Neuronal stem cell (in vitro differentiated cells): ENCODE measurements around the gene TMEM145.

Experiments
- DNase-seq: peaks from one replicate; pipeline ENCODE4 v3.0.0-alpha.2; 2013; ENCODE audit warnings: low spot score
- H2AFZ ChIP-seq: one replicate; pipeline ENCODE4 v1.6.1; 2013; ENCODE audit warnings: mild to moderate bottlenecking, low read length, inconsistent platforms
- H2AK5ac ChIP-seq: 2 replicates; pipeline ENCODE4 v1.6.1; 2013; ENCODE audit warnings: low read depth, mild to moderate bottlenecking, inconsistent platforms, low read length, moderate library complexity, mixed read lengths
- H2BK120ac ChIP-seq: 2 replicates; pipeline ENCODE4 v1.6.1; 2013; ENCODE audit warnings: low read depth, mild to moderate bottlenecking, inconsistent platforms, low read length, moderate library complexity, mixed read lengths
- H2BK12ac ChIP-seq: one replicate; pipeline ENCODE4 v1.6.1; 2013; ENCODE audit warnings: low read length, inconsistent platforms
- H2BK15ac ChIP-seq: 2 replicates; pipeline ENCODE4 v1.6.1; 2013; ENCODE audit warnings: mild to moderate bottlenecking, low read length, inconsistent platforms, mixed read lengths
- H2BK5ac ChIP-seq: one replicate; pipeline ENCODE4 v1.6.1; 2013; ENCODE audit warnings: inconsistent platforms, mild to moderate bottlenecking, low read length, moderate library complexity
- H3K14ac ChIP-seq: one replicate; pipeline ENCODE4 v1.6.1; 2013; ENCODE audit warnings: low read length, inconsistent platforms
- H3K18ac ChIP-seq: 2 replicates; pipeline ENCODE4 v1.6.1; 2013; ENCODE audit warnings: low read length, inconsistent platforms
- H3K23ac ChIP-seq: 2 replicates; pipeline ENCODE4 v1.6.1; 2013; ENCODE audit warnings: low read depth, mild to moderate bottlenecking, mixed read lengths, low read length, inconsistent platforms; ENCODE audit not compliant: poor library complexity
- H3K27ac ChIP-seq: replicated peaks from 3 replicates; pipeline ENCODE4 v1.5.1; 2013; ENCODE audit warnings: low read length, inconsistent platforms
- H3K27me3 ChIP-seq, 3 experiments: 2 replicates each; pipeline ENCODE4 v1.6.1; 2013; ENCODE audit warnings: low read length in 3 of 3, mild to moderate bottlenecking in 2 of 3, inconsistent platforms in 1 of 3, low read depth in 1 of 3, mixed read lengths in 1 of 3, moderate library complexity in 1 of 3; ENCODE audit not compliant: control insufficient read depth in 3 of 3, insufficient read depth in 3 of 3
- H3K36me3 ChIP-seq, 2 donors: replicated peaks in 1 of 2; 2 replicates each; pipeline ENCODE4 v1.6.1; 2013; ENCODE audit warnings: low read length in 2 of 2; ENCODE audit not compliant: control insufficient read depth in 2 of 2, insufficient read depth in 2 of 2
- H3K4ac ChIP-seq: 2 replicates; pipeline ENCODE4 v1.6.1; 2013; ENCODE audit warnings: inconsistent platforms, mild to moderate bottlenecking, low read length, moderate library complexity
- H3K4me1 ChIP-seq, 2 donors: 1 replicate in 1 of 2; 2 replicates in 1 of 2; pipeline ENCODE4 v1.6.1; 2013; ENCODE audit warnings: low read length in 2 of 2, low read depth in 1 of 2; ENCODE audit not compliant: control insufficient read depth in 2 of 2, insufficient read depth in 1 of 2
- H3K4me2 ChIP-seq: one replicate; pipeline ENCODE4 v1.6.1; 2013; ENCODE audit warnings: mild to moderate bottlenecking, low read length, inconsistent platforms; ENCODE audit not compliant: insufficient read depth, poor library complexity, severe bottlenecking
- H3K4me3 ChIP-seq, 2 donors: 2 replicates each; pipeline ENCODE4 v1.5.1; 2013; ENCODE audit warnings: low read length in 2 of 2, mild to moderate bottlenecking in 2 of 2, inconsistent platforms in 1 of 2, moderate library complexity in 1 of 2
- H3K79me1 ChIP-seq: one replicate; pipeline ENCODE4 v1.6.1; 2013; ENCODE audit warnings: low read depth, mild to moderate bottlenecking, inconsistent platforms, low read length, moderate library complexity
- H3K9ac ChIP-seq: one replicate; pipeline ENCODE4 v1.6.1; 2013; ENCODE audit warnings: mild to moderate bottlenecking, low read depth, low read length, inconsistent platforms; ENCODE audit not compliant: poor library complexity
- H3K9me3 ChIP-seq, 2 donors: replicated peaks in 1 of 2; 2 replicates each; pipeline versions ENCODE3 to v1.6.1; 2013; ENCODE audit warnings: low read length in 2 of 2, mild to moderate bottlenecking in 2 of 2, inconsistent platforms in 1 of 2, low read depth in 1 of 2, mixed read lengths in 1 of 2, moderate library complexity in 1 of 2; ENCODE audit not compliant: control insufficient read depth in 2 of 2, insufficient read depth in 1 of 2
- H4K8ac ChIP-seq: one replicate; pipeline ENCODE4 v1.6.1; 2013; ENCODE audit warnings: low read depth, mild to moderate bottlenecking, inconsistent platforms, low read length, moderate library complexity
- H4K91ac ChIP-seq: one replicate; pipeline ENCODE4 v1.6.1; 2013; ENCODE audit warnings: low read length, low read depth, mild to moderate bottlenecking, inconsistent platforms; ENCODE audit not compliant: poor library complexity
- WGBS, 2 donors: extraction: QIAGEN DNeasy Blood & Tissue Kit; methylation state at CpG; one replicate each; pipeline ENCODE4 v1.1.7; 2013; ENCODE audit warnings: missing lambda C conversion rate in 2 of 2, mixed read lengths in 1 of 2; ENCODE audit not compliant: insufficient read length in 2 of 2, insufficient replicate concordance in 1 of 2; ENCODE audit errors: extremely low coverage in 2 of 2; 5-methylcytosine and 5-hydroxymethylcytosine counted together

Gene TMEM145

DNA sequence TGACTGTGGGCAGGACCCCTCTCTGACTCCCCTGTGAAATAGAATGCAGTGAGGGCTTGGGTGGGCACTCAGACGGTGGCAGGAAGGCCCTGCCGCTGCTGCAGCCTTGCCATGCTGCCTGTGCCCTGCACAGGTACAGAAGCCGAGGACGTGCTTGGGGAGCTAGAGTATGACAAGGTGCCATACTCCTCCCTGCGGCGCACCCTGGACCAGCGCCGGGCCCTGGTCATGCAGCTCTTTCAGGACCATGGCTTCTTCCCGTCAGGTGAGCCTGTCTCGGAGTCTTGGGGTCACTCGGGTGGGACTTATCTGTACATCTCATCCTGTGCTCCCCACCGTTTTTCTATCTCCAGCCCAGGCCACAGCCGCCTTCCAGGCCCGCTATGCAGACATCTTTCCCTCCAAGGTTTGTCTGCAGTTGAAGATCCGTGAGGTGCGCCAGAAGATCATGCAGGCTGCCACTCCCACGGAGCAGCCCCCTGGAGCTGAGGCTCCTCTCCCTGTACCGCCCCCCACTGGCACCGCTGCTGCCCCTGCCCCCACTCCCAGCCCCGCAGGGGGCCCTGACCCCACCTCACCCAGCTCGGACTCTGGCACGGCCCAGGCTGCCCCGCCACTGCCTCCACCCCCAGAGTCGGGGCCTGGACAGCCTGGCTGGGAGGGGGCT, 18.5 kb upstream of the TMEM145 start:
- no peak overlapping the region for H3K9ac ChIP-seq
- no peak overlapping the region for H3K23ac ChIP-seq
- no peaks in the 10 kb centered on the region for H3K27me3 ChIP-seq
- H2BK12ac ChIP-seq, result no peak overlapping the region
- H3K27ac ChIP-seq, result no peak overlapping the region
- no peak overlapping the region for H3K14ac ChIP-seq
- H3K4me3 ChIP-seq, result peak overlapping the region in 1 of 2 donors; percentile 18
- H2AK5ac ChIP-seq, result no peak overlapping the region
- H3K18ac ChIP-seq, result no peak overlapping the region
- peaks cover 11% of the 10 kb centered on the region for H3K79me1 ChIP-seq
- no peak overlapping the region for H2BK120ac ChIP-seq
- no peak overlapping the region for H2BK15ac ChIP-seq
- no peak for DNase-seq
- H3K9me3 ChIP-seq, result no peaks in the 10 kb centered on the region
- H4K91ac ChIP-seq, result no peak overlapping the region
- H3K36me3 ChIP-seq, result peaks cover 63 to 92% of the 10 kb centered on the region in 2 donors
- H3K4me1 ChIP-seq, result no peaks in the 10 kb centered on the region
- no CpG with 5 or more reads among the region's 24 CpGs for WGBS, 2 donors
- no peak overlapping the region for H4K8ac ChIP-seq
- H2AFZ ChIP-seq, result no peak overlapping the region
- H3K4ac ChIP-seq, result no peak overlapping the region
- peak overlapping the region; percentile 39 for H2BK5ac ChIP-seq
- no peak overlapping the region for H3K4me2 ChIP-seq

DNA sequence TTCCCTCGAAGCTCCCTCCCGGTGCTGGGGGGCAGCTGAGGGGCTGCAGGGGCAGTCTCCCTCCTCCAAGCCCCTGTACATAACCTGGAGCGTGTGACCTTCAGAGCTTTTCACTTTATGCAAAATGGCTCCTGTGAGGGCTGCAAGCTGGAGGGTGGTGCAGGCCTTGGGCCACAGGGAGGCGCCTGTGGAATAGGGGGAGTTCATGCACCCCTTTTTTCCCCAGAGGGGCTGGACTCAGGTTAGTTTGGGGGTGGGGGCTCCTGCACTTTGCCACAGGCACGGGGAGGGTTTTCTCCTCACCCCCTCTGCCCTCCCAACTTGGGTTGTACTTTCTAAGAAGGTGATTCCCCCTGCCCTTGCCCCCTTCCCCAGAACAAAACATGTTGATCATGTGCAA, 17.8 kb upstream of the TMEM145 start:
- H4K8ac ChIP-seq, result no peak overlapping the region
- no peak overlapping the region for H4K91ac ChIP-seq
- peaks cover 62 to 91% of the 10 kb centered on the region in 2 donors for H3K36me3 ChIP-seq
- no peak overlapping the region for H2AFZ ChIP-seq
- no CpG with 5 or more reads among the region's 5 CpGs for WGBS, 2 donors
- H3K23ac ChIP-seq, result no peak overlapping the region
- H3K27me3 ChIP-seq, result no peaks in the 10 kb centered on the region
- H2BK12ac ChIP-seq, result no peak overlapping the region
- no peak overlapping the region for H3K4me3 ChIP-seq
- no peak overlapping the region for H3K4me2 ChIP-seq
- no peak for DNase-seq
- no peak overlapping the region for H2BK15ac ChIP-seq
- no peaks in the 10 kb centered on the region for H3K9me3 ChIP-seq
- H3K4me1 ChIP-seq, result no peaks in the 10 kb centered on the region
- no peak overlapping the region for H3K4ac ChIP-seq
- H3K27ac ChIP-seq, result no peak overlapping the region
- H3K9ac ChIP-seq, result no peak overlapping the region
- H3K14ac ChIP-seq, result no peak overlapping the region
- no peak overlapping the region for H2AK5ac ChIP-seq
- H2BK120ac ChIP-seq, result no peak overlapping the region
- H2BK5ac ChIP-seq, result no peak overlapping the region
- peaks cover 11% of the 10 kb centered on the region for H3K79me1 ChIP-seq
- H3K18ac ChIP-seq, result no peak overlapping the region

DNA sequence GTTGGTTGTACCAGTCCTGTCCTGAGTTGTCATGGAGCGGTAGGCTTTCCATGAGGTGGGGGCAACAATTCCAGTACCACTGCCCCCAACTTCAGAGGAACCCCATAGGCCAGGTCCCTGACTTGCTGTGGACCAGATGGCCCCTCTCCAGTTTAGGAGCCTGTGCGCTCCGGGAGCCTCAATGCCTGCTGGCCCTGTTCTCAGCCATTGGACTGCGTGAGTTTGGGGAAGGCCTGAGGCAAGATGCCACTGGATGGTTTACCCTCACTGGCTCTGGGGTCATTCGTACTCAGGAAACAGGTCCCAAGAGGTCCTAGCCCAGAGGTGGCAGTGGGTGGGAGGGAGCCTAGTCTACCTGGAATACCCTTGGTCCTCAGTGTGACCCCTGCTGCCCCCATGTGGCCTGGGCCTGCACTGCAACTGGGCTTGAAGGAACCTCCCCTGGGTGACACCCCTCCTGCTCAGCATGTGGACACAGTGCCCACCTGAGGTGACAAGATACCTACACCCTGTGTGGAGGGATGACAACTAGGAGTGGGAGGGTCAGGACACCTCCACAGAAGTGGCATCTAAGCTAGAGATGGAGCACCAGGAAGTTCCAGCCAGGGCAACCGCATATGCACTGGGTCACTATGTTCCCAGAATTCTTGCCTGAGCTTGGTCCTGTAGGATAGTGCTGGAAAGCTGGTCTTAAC, 17.1 kb upstream of the TMEM145 start:
- Histone ChIP-seq H2AK5ac (no peak overlapping the region), H3K27me3 (no peaks in the 10 kb centered on the region), H4K91ac (no peak overlapping the region), H3K27ac (no peak overlapping the region), H3K79me1 (peaks cover 8% of the 10 kb centered on the region), H3K4me1 (no peaks in the 10 kb centered on the region), H3K18ac (no peak overlapping the region), H3K9me3 (no peaks in the 10 kb centered on the region), H2BK15ac (no peak overlapping the region), H3K4me3 (no peak overlapping the region), H2BK120ac (no peak overlapping the region), H3K36me3 (peaks cover 55 to 87% of the 10 kb centered on the region in 2 donors), H3K14ac (no peak overlapping the region), H3K4ac (no peak overlapping the region), H2AFZ (no peak overlapping the region), H2BK5ac (no peak overlapping the region), H3K4me2 (no peak overlapping the region), H3K23ac (no peak overlapping the region), H4K8ac (no peak overlapping the region), H3K9ac (no peak overlapping the region), H2BK12ac (no peak overlapping the region)
- no CpG with 5 or more reads among the region's 6 CpGs for WGBS, 2 donors
- peak; percentile 65 for DNase-seq

DNA sequence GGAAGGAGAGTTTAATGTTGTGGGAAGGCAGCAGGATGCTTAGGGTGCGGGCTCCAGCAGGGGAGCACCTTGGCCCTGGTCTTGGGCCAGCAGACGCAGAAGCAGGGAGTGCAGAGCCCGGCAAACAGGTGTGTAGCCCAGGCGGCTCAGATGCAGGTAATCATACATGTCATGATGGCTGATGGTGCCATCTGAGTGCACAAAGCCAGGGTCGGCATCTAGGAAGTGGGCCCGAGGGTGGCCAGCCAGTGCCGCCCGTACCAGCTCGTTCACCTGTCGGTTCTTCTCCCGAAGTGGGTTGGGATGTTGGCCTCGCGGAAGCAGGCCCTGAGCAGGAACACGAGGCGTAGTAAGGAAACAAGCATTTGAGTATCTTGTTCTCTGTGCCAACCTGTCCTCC, 16.1 kb upstream of the TMEM145 start:
- no CpG with 5 or more reads among the region's 15 CpGs for WGBS, 2 donors
- H3K14ac ChIP-seq, result no peak overlapping the region
- H2AK5ac ChIP-seq, result no peak overlapping the region
- no peak overlapping the region for H3K18ac ChIP-seq
- H3K4me2 ChIP-seq, result no peak overlapping the region
- DNase-seq, result no peak
- peaks cover 4% of the 10 kb centered on the region for H3K79me1 ChIP-seq
- H2BK120ac ChIP-seq, result no peak overlapping the region
- no peak overlapping the region for H3K4me3 ChIP-seq
- H3K4ac ChIP-seq, result no peak overlapping the region
- peaks cover 46 to 82% of the 10 kb centered on the region in 2 donors for H3K36me3 ChIP-seq
- H3K9ac ChIP-seq, result peak overlapping the region; percentile 24
- no peak overlapping the region for H2BK12ac ChIP-seq
- H2AFZ ChIP-seq, result no peak overlapping the region
- no peak overlapping the region for H2BK15ac ChIP-seq
- no peak overlapping the region for H3K27ac ChIP-seq
- H4K8ac ChIP-seq, result no peak overlapping the region
- no peak overlapping the region for H2BK5ac ChIP-seq
- peaks cover 0 to 6% of the 10 kb centered on the region in 2 donors for H3K4me1 ChIP-seq
- H4K91ac ChIP-seq, result no peak overlapping the region
- H3K9me3 ChIP-seq, result no peaks in the 10 kb centered on the region
- H3K23ac ChIP-seq, result peak overlapping the region; percentile 37
- no peaks in the 10 kb centered on the region for H3K27me3 ChIP-seq
